Stimulated activated CD4-positive, alpha-beta T cell treated with anti-CD3 and anti-CD28 coated beads, Interleukin-15, amount 100 ng/mL, for 24 hours (primary cell): Measurements from ENCODE around the gene CDK6.
"Not testable (repeated sequence)": the region's sequence is repeated elsewhere in the genome, so short reads cannot be mapped to it uniquely, and the experiment has no call there.

ENCODE experiments used
- DNase-seq: peaks from one replicate; pipeline ENCODE4 v3.0.0-alpha.2; 2020

The CDK6 gene

DNA sequence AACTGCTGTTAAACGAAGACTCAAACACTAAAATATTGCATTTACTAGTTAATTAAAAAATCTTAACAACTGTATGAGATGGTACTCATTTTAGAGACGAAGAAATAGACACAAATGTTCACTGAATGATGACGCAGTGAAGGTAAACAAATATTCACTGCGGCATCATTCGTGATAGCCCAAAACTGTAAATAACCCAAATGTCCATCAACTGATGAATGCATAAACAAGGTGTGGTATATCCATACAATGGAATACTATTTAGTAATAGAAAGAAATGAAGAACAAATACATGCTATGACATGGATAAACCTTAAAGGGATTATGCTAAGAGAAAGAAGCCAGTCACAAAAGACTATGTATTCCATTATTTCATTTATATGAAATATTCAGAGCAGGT is 51.4 kb downstream of the CDK6 start:
- DNase-seq = no peak

DNA sequence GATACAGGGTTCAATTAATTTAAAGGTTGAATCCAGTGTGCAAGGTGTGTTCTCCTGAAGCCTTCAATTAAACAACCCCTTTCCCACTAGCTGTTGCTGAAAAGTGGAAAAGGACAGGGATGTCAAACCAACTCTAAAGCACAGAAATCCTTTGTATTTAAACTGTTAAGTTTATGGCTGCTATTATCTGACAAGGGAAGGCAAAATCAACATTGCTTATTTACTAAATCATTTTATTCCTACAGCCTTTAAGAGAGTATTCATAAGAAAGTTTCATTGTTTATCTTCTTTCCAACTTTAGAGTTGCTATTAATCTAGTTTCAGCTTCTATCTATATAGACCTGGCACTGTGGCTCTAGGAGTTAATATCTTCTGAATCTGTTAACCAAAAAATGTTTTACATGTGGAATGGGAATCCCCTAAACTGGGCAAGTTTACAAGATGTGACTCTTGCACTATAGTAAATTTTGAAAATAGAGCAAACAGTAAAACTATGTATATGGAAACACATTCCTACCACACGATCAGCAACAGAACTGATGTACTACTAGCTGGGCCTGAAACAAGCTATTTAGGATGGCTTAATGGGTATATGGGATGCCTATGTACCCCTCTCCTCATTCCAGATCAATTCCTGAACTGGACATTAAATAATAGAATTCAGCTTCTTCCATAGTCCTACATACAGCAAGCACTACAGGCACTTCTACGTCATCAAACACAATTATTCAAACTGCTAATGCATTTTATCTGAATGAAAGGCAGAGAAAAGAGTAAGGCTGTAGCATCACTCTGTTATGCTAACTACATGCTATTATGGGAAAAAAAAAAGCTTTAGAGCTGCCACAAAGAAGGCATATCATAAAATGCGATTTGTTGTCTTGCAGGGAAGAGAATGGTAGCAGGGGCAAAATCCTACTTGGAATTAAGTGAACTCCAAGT is 52.8 kb downstream of the CDK6 start:
- no peak for DNase-seq

DNA sequence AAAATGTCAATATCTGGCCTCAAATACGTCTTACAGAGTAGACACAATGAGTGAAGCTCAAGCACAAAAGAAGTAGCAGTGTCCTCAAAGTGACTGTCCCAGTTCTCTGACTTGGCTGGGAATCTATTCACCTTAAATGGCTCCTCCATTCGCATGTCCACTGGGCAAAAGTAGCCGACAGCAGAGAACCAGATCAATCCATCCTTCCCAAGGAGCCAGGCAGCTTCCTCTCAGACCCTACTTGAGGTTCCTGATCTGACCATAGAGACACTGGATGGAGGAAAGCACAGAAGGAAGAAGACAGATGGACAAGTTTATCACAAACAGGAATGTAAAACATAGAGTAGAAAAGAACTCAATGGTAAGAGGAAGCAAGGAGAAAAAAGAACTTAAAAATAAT is 53.5 kb downstream of the CDK6 start:
- DNase-seq = no peak

DNA sequence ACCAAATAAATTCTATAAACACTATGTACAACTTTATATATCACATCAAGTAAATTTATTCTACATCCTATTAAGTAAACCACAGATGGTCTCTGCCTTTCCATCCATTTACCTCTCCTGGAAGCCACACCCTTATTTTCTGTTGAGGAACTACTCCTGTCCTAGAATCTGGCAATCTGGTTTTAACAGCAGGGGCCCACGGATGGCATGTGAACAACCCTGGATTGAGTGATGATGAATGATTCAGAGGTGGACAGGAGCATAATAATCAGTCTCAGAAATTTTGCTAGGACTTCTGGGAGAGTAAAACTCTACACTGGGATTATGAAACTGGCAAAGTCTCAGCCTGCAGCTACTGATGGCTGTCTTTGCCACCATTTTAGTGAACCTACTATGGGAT is 54.1 kb downstream of the CDK6 start:
- no peak for DNase-seq

DNA sequence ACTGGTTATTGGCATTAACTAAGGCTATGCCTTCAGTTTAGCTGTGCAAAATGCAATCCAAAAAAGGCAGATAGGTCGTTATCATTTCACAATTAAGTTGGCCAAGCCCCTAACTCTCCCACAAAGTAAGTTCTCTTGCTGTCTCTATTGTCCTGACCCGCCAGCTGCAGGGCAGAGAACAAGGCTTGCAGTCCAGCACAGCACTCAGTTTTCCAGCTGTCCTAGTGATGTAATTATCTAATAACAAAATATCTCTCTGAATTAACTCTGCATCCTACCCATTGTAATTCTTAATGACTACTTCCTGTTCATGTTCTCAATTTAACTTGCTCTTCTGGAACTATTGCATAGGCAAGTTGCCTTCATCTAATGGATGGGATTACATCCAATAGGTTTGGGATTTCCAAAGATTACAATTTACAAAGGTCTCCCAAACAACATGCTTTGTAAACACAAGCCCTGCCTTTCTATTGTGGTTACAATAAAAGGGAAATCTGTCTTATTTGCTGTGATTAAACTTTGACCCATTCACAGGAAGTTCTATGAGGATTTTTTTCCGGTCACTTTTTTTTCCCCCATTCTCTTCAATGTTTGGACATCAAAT is 55.2 kb downstream of the CDK6 start:
- DNase-seq = no peak

DNA sequence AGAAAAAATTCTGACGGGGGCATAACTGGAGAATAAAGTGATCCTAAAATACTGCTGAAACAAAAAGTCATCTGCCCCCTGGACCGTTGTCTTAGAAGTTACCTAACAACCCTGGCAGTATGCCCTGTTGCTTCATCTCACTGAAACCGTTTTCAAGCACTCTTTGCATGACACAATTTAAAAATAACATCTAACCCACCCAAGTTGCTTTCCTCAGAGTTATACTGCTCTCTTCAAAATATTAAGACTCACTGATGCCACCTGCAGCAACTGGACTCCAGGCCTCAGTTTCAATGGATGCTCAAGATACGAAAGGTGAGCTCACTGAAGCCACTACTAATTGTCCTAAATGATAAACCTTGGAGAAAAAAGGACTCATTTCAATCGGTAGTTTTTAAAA is 57.4 kb downstream of the CDK6 start:
- no peak for DNase-seq

DNA sequence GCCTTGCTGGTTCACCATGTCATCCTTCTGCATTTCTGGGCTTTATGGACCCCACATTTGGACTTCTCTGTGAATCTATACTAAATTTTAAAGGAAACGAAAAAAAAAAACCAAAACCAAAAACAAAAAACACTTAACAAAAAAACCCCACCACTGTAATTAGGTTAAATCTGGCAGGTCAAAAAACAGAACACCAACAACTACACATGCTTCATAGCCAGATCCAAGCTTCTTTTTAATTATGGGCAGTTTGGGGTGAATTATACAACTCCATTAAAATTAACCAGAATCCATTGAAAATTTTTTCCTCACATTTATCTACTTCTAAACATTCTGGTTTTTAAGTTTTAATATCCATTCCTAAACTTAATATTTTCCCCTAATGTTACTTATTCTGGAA is 58.4 kb downstream of the CDK6 start:
- DNase-seq = no peak

DNA sequence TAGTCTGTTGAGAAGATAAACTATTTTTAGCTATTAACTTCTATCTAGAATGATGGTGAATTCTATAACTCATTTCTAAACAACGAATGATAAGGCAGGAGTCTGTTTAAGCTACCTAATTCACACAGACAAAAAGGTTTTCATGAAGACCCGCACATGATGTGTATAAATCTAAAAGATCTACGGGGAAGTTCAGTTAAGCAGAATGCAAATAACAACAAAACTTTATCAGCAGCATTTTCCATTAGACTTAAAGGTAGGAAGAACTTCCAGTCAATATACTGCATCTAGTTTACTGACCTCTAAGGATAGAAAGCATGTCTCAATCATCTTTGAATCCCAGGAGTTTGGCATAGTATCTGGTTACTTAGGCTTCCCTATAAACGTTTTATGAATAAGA is 62.6 kb downstream of the CDK6 start:
- no peak for DNase-seq

DNA sequence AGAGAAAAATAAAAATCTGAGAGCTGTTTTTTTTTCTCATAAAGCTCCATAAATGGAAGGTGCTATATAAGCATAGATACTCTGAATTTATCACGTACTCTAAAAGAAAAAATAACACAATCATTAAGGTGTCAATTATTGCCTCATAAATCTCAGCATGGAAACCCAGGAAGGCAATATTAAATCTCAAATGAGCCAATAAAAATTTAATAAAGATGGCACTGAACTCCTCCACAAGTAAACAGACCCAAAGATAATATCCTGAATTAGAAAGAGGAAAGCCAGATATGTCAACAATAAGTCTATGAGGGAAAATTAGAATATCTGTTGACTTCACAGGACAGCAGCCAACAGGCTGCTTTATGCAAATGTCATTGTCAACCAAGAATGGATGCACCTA is 66.5 kb downstream of the CDK6 start:
- DNase-seq = no peak

DNA sequence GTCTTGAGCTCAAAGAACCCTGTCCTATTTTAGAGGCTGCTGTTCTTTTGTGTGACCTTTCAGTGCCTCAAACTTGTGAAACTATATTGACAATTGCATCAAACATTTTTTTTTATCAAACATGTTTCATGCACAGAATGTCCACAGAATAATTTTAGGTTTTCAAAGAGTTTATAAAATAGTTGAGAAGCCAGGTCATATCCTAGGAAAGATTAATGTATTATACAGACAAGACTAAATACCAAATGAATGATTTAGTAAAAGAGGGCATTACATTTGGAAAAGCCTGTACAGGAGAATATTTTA is 67.0 kb downstream of the CDK6 start:
- no peak for DNase-seq

DNA sequence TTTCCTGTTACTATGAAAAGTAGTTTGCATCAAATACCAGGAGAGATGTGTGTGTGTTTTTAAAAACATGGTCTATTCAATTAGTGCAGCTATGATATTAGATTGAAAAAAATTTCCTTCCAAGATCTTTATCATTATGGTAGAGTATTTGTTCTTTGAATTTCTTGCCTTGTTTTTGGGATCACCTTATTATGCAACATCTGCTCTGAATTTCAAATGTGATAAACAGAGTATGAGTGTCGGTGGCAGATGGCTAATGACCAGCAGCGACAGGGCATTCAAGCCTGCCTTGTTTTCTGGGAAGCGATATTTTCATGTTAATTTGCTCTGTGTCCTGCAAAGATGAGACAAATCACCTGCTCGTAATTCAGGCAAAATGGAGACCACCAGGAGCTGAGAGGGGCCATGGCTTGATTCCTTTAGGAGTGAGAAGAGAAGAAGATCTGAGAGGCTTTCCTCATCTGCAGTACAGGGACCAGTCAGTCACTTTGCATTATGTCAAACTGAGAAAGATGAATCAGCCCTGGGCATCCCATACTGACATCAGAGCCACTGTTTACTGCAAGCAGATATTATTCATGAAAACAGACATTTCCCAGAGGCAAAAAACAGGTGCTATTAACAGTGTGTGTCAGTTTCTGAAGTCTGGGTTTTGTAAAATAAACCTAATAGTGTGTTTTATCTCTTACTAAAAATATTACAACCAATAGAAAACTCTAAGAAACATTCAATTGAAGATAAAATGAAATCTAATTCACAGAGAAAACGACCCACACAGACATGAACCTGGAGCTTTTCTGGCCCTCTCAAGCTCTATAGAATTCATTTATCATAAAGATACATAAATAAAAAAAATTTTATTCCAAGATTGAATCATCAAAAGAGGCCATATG is 67.6 kb downstream of the CDK6 start:
- DNase-seq = peak; percentile 43

DNA sequence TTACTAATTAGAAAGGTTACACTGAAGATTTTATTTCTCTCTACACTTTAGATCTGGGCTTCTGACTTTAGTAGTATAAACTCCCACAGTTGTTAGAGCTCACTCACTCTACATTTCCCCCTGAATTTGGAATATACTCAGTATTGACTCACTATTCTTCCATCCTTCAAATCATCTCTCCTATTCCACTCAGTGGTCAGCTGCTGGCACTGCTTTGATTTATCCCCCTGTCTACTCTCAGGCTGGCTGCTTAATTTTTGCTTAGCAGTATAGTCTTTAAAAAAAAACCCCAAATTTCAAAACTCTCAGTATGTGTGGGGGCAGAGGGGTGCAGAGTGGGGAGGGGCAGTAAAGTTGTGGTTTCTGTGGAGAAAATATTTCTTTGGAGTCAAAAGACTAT is 68.9 kb downstream of the CDK6 start:
- DNase-seq = no peak

DNA sequence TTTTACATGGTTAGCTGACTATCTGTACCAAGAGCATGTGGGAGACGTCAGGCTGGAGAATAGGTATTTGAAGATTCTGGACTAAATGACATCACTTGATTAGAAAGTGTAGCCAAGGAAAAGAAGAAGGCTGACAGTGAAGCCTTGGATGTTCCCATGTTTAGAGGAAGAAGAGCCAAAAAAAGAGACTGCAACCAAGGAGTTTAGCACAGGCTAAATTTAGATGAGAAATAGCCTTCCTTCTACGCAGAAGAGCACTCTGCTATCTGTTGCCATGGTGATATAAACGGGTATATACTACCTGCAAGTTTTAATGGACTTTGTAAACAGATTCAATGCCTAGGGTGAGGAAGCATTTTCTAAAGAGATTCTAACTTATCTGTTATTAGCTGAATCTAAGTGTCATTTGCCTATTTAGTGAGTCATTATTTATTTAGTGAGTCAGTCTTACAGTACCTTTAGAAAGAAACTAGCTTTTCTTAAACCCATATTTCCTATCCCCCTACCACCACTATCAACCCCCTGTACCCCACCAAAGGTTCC is 69.8 kb downstream of the CDK6 start:
- no peak for DNase-seq

DNA sequence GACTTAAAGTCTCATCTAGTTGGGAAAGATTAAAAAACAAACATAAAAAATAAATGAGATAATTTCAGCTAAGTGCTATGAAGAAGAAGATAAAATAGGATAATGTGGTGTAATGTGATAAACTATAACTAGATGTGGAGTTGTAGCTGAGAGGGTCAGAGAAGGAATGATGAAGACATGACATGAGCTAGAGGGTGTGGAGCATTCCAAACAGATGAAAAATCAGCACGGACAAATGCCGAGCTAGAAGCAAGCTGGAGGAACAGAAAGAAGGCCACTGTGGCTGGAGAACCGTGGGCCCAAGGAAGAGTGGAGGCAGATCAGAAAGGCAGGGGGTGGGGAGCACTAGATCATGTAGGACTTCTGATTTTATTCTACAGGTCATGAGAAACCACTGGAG is 70.6 kb downstream of the CDK6 start:
- no peak for DNase-seq

DNA sequence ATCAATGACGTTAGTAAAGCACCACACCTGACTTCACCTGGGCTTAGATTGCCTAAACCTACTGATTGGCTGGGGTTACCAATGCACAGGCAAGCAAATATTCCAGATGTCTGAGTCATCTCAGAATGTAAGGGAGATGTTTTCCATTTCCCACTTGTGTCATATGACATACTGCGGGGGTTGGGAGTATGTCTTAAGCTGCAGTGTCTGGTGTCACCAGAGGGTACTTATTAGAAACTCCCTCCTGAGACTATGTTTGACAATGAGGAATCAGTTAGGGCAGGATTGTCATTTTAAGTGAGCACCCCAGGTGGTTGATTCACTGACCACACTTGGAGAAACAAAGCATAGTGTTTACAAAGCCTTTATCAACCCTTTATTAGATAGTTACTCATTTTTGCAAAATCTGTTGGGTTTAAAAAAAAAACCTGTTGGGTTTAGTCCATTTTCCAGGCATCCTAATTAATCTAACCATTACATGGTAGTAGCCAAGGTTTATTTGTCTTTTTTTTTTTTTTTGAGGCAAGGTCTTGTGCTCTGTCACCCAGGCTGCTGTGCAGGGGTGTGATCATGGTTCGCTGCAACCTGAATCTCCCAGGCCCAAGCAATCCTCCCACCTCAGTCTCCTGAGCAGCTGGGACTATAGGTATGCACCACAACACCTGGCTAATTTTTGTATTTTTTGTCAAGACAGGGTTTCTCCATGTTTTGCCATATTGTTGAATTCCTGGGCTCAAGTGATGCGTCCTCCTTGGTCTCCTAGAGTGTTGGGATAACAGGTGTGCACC is 72.5 kb downstream of the CDK6 start:
- peak; percentile 13 for DNase-seq

DNA sequence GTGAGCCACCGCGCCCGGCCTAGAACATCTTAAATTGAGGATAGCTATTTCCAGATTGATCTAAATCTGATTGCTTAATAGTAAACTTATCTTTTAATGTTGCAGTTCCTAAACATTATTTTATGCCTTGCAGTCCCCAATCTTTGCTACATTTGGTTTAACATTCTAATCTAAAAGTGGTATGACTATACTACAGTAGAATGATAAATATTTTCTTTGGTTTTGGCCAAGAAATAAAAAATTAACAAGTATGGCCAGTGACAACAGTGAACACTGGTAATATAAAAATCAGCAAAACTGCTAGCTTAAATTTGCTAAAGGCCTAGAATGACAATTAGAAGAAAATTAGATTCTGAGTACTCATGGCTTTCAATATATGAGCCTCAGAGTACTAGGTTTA is 73.5 kb downstream of the CDK6 start:
- no peak for DNase-seq

DNA sequence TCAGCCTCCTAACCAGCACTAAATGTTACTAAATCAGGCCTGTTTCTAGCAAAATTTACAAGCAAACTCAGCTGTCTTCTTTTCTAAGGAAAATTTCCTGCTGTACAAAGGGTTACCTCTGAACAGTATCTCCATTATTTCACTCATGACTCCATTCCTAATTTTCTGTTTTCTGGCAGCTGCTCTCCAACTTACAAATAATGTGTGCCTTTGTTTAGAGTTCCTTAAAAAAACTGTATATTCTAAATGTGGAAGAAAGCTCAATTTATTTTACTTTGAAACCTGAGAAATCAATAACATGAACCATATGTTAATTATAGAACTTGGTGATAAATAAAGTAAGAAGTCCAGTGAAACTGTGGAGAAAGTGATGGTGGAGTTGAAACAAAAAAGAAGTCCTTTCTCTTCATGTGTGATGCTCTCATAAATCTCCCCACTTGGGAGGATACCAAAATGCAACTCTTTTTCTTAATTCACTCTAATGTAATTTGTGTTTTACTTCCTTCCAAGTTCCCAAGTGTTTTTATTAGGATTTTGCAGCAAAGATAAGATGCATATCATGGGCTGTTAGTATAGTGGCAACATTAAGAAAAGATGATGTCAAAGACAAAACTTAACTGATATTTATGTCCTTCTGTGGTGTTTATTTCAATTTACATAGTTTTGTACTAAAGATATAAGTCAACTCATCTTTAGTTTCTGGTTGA is 74.8 kb downstream of the CDK6 start:
- DNase-seq = no peak

DNA sequence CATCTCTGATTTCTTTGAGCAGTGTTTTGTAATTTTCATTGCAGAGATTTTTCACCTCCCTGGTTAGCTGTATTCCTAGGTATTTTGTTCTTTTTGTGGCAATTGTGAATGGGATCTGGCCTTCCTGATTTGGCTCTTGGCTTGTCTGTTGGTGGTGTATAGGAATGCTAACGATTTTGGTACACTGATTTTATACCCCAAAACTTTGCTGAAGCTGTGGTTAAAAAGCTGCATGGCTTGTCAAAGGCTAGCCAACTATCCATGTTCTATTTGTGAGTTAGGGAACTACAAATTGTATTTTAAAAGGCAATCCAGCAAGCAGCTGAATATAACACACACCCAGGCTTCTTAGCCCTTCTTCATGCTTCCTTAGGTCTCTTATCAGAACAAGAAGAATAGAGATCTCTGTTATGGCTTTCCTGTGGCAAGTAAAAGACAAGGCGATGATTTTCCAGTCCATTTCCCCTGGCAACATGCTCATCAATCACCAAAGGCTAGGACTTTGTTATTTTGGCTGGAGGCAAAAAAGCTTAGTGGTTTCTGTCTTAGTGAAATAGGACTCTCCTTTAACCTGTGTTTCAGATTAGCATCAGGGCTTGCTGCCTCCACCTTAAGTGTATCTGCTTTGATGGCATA is 77.5 kb downstream of the CDK6 start:
- no peak for DNase-seq

DNA sequence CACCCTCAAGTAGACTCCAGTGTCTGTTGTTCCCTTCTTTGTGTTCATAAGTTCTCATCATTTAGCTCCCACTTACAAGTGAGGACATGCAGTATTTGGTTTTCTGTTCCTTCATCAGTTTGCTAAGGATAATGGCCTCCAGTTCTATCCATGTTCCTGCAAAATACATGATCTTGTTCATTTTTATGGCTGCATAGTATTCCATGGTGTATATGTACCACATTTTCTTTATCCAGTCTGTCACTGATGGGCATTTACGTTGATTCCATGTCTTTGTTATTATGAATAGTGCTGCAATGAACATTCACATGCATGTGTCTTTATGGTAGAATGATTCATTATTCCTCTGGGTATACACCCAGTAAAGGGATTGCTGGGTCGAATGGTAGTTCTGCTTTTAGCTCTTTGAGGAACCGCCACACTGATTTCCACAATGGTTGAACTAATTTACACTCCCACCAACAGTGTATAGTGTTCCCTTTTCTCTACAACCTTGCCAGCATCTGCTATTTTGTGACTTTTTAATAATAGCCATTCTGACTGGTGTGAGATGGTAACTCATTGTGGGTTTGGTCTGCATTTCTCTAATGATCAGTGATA is 79.0 kb downstream of the CDK6 start:
- not testable (repeated sequence) for DNase-seq

DNA sequence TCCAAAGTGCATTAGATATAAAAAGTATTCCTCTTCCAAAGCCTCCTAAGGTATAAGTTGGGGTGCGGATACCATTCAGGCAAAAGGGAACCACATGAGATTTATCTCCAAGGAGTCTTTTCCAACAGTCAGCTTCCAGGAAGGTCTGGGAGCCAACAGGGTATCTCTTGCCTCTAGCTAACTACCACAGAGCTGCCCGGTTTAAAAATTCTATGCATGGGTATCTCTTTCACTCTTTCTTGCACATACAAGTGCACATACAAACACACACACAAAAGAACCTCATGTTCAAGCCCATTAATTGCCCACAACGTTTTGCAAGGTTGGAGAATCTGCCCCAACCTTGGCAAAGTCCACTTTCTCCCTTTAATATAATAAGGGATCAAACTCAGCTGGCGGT is 80.7 kb downstream of the CDK6 start:
- no peak for DNase-seq
